Testis (tissue), 2 donors: ENCODE measurements around the gene ANGPTL4.

Experiments used
- POLR2A ChIP-seq: fragments of 450-650 bp; IDR thresholded peaks from one replicate; pipeline ENCODE4 v1.6.1; 2017; ENCODE audit warnings: antibody characterized with exemption, mild to moderate bottlenecking, moderate library complexity
- TF ChIP-seq, protein P1 (sequence below), 3 experiments: fragments of 450-650 bp in 2 of 3; fragments of 200-600 bp in 1 of 3; sonication (generic) in 1 of 3; IDR thresholded peaks; one replicate each; pipeline ENCODE4 v1.5.1; 2016 to 2019; ENCODE audit warnings: antibody characterized with exemption in 3 of 3, mild to moderate bottlenecking in 2 of 3, moderate library complexity in 1 of 3

- TF ChIP-seq POLR2A: no peak
- TF ChIP-seq, protein P1, sequence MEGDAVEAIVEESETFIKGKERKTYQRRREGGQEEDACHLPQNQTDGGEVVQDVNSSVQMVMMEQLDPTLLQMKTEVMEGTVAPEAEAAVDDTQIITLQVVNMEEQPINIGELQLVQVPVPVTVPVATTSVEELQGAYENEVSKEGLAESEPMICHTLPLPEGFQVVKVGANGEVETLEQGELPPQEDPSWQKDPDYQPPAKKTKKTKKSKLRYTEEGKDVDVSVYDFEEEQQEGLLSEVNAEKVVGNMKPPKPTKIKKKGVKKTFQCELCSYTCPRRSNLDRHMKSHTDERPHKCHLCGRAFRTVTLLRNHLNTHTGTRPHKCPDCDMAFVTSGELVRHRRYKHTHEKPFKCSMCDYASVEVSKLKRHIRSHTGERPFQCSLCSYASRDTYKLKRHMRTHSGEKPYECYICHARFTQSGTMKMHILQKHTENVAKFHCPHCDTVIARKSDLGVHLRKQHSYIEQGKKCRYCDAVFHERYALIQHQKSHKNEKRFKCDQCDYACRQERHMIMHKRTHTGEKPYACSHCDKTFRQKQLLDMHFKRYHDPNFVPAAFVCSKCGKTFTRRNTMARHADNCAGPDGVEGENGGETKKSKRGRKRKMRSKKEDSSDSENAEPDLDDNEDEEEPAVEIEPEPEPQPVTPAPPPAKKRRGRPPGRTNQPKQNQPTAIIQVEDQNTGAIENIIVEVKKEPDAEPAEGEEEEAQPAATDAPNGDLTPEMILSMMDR (IDR thresholded peaks at IDR 0.05): no peak
Observed at GRCh38 chr19:8324186-8325050, 39.5 kb upstream of the ANGPTL4 start.
